Neural cell (in vitro differentiated cells): ENCODE results near the gene TSTD1. TPM values are rescaled to one million over a fixed set of nuclear protein-coding genes. Genes with fewer than 3 reads are reported as not detected.
"Not testable (repeated sequence)": the region's sequence is repeated elsewhere in the genome, so short reads cannot be mapped to it uniquely, and the experiment has no call there.

Experiments
- H2AFZ ChIP-seq: fragments of 200-600, 300-800 bp; sonication (generic), shearing (Covaris generic); 2 replicates; pipeline ENCODE4 v1.6.0; 2014; ENCODE audit warnings: low read depth, mild to moderate bottlenecking, antibody characterized with exemption, low read length, moderate library complexity
- H3F3A ChIP-seq: fragments of 200-600 bp; shearing (Covaris generic); 2 replicates; pipeline ENCODE4 v1.6.1; 2016; ENCODE audit warnings: mild to moderate bottlenecking, moderate library complexity, mixed read lengths, antibody characterized with exemption, low read length; ENCODE audit not compliant: insufficient read depth, poor library complexity, severe bottlenecking
- H3K27ac ChIP-seq: fragments of 200-600, 300-800 bp; sonication (generic), shearing (Covaris generic); 2 replicates; pipeline ENCODE4 v1.5.1; 2014; ENCODE audit warnings: mild to moderate bottlenecking, low read length, moderate library complexity
- H3K27me3 ChIP-seq: fragments of 300-800, 200-600 bp; sonication (generic), shearing (Covaris generic); 2 replicates; pipeline ENCODE4 v1.6.0; 2014; ENCODE audit warnings: mild to moderate bottlenecking, low read depth, low read length, moderate library complexity; ENCODE audit not compliant: insufficient read depth
- H3K36me3 ChIP-seq: fragments of 300-800, 200-600 bp; sonication (generic), shearing (Covaris generic); 2 replicates; pipeline ENCODE4 v1.5.1; 2014; ENCODE audit warnings: mild to moderate bottlenecking, antibody characterized with exemption, low read length, moderate library complexity; ENCODE audit not compliant: insufficient read depth
- H3K4me2 ChIP-seq: fragments of 300-800, 200-600 bp; sonication (generic), shearing (Covaris generic); 2 replicates; pipeline ENCODE4 v1.6.0; 2014; ENCODE audit warnings: mild to moderate bottlenecking, low read length
- H3K4me3 ChIP-seq: fragments of 300-800, 200-600 bp; sonication (generic), shearing (Covaris generic); 2 replicates; pipeline ENCODE4 v1.5.1; 2014; ENCODE audit warnings: mild to moderate bottlenecking, low read length, moderate library complexity
- H3K79me2 ChIP-seq: fragments of 200-600 bp; shearing (Covaris generic); replicated peaks from 2 replicates; pipeline ENCODE4 v1.6.0; 2014; ENCODE audit warnings: mild to moderate bottlenecking, low read length, moderate library complexity; ENCODE audit not compliant: insufficient read depth
- H3K9ac ChIP-seq: fragments of 300-800, 200-600 bp; sonication (generic), shearing (Covaris generic); 2 replicates; pipeline ENCODE4 v1.6.1; 2016; ENCODE audit warnings: mild to moderate bottlenecking, low read length, mixed read lengths
- H3K9me2 ChIP-seq: fragments of 200-600 bp; shearing (Covaris generic); 2 replicates; pipeline ENCODE4 v1.6.1; 2016; ENCODE audit warnings: mild to moderate bottlenecking, low read length, mixed read lengths; ENCODE audit not compliant: insufficient read depth
- H3K9me3 ChIP-seq: fragments of 200-600, 300-800 bp; sonication (generic), shearing (Covaris generic); 2 replicates; pipeline ENCODE4 v1.6.1; 2016; ENCODE audit warnings: mild to moderate bottlenecking, mixed run types, low read length, moderate library complexity, mixed read lengths
- H4K20me1 ChIP-seq: fragments of 200-600 bp; shearing (Covaris generic); 2 replicates; pipeline ENCODE4 v1.6.1; 2016; ENCODE audit warnings: mild to moderate bottlenecking, mixed run types; ENCODE audit not compliant: insufficient read depth
- CTCF ChIP-seq: fragments of 450-650 bp; IDR thresholded peaks from 2 replicates; pipeline ENCODE4 v1.5.1; 2014; ENCODE audit warnings: antibody characterized with exemption, mild to moderate bottlenecking, moderate library complexity; ENCODE audit not compliant: poor library complexity, severe bottlenecking
- EP300 ChIP-seq: fragments of 450-650 bp; conservative IDR thresholded peaks from 2 replicates; pipeline ENCODE4 v1.6.1; 2014; ENCODE audit warnings: antibody characterized with exemption, mild to moderate bottlenecking, moderate library complexity; ENCODE audit not compliant: poor library complexity, severe bottlenecking
- EZH2 ChIP-seq: fragments of 200-600, 300-800 bp; shearing (Covaris generic), sonication (generic); IDR thresholded peaks from 2 replicates; pipeline ENCODE4 v1.6.1; 2014; ENCODE audit warnings: antibody characterized with exemption, low read length, borderline replicate concordance, mild to moderate bottlenecking; ENCODE audit not compliant: insufficient read depth, poor library complexity, severe bottlenecking
- MXI1 ChIP-seq: fragments of 450-650 bp; conservative IDR thresholded peaks from 2 replicates; pipeline ENCODE4 v1.6.1; 2014; ENCODE audit warnings: antibody characterized with exemption, mild to moderate bottlenecking; ENCODE audit not compliant: poor library complexity, severe bottlenecking
- POLR2AphosphoS5 ChIP-seq: IDR thresholded peaks from 2 replicates; pipeline ENCODE4 v1.6.1; 2012
- RAD21 ChIP-seq: fragments of 450-650 bp; conservative IDR thresholded peaks from 2 replicates; pipeline ENCODE4 v1.6.1; 2014; ENCODE audit warnings: antibody characterized with exemption, mild to moderate bottlenecking, moderate library complexity
- REST ChIP-seq: IDR thresholded peaks from 2 replicates; pipeline ENCODE4 v1.6.1; 2012; ENCODE audit warnings: borderline replicate concordance
- SMC3 ChIP-seq: fragments of 450-650 bp; conservative IDR thresholded peaks from 2 replicates; pipeline ENCODE4 v1.6.1; 2014; ENCODE audit warnings: antibody characterized with exemption, mild to moderate bottlenecking, moderate library complexity; ENCODE audit not compliant: poor library complexity
- TAF1 ChIP-seq: IDR thresholded peaks from 2 replicates; pipeline ENCODE4 v1.6.1; 2012; ENCODE audit warnings: low read depth
- polyA plus RNA-seq: library from polyadenylated mRNA; depleted of rRNA; stranded (reverse); fragments of >200 nt; gene quantifications from 2 replicates; pipeline ENCODE4 v1.2.3, GENCODE V29; 2014

TSTD1 gene
- polyA plus RNA-seq, 1 donor from 2014 or later: 63.5 TPM

GRCh38 chr1:161017756-161018630, 20.8 kb downstream of the TSTD1 start:
- Histone ChIP-seq H3K79me2 (no peaks in the 10 kb centered on the region), H3K36me3 (no peaks in the 10 kb centered on the region), H3K9me2 (no peaks in the 10 kb centered on the region), H3K9ac (no peak overlapping the region), H3K4me3 (no peak overlapping the region), H3K9me3 (no peaks in the 10 kb centered on the region), H3K4me2 (no peak overlapping the region), H3K27ac (no peak overlapping the region), H2AFZ (no peak overlapping the region), H3F3A (no peaks in the 10 kb centered on the region), H4K20me1 (no peaks in the 10 kb centered on the region), H3K27me3 (peaks cover 28% of the 10 kb centered on the region)
- TF ChIP-seq EZH2: no peak
- TF ChIP-seq TAF1: no peak
- TF ChIP-seq CTCF: no peak

GRCh38 chr1:161017181-161017580, 21.6 kb downstream of the TSTD1 start:
- not testable (repeated sequence) for H3K4me3 ChIP-seq, H3K36me3 ChIP-seq, H3K9ac ChIP-seq, H3K9me3 ChIP-seq, H3K9me2 ChIP-seq, H3K27ac ChIP-seq, H2AFZ ChIP-seq, H4K20me1 ChIP-seq, H3F3A ChIP-seq, H3K79me2 ChIP-seq, H3K4me2 ChIP-seq
- H3K27me3 ChIP-seq: peaks cover 26% of the 10 kb centered on the region

GRCh38 chr1:161016683-161017082, 22.1 kb downstream of the TSTD1 start:
- H3K9me2 ChIP-seq, H3K4me2 ChIP-seq, H4K20me1 ChIP-seq, H2AFZ ChIP-seq, H3K27ac ChIP-seq, H3K9ac ChIP-seq, H3K4me3 ChIP-seq, H3K9me3 ChIP-seq, H3F3A ChIP-seq, H3K36me3 ChIP-seq, H3K79me2 ChIP-seq: not testable (repeated sequence)
- H3K27me3 ChIP-seq: peaks cover 21% of the 10 kb centered on the region

GRCh38 chr1:161013488-161014230, 25.1 kb downstream of the TSTD1 start:
- no peak overlapping the region for H3K4me2 ChIP-seq

More at GRCh38 chr1:161013488-161014230, 25.1 kb downstream of the TSTD1 start:
- H2AFZ ChIP-seq: no peak overlapping the region
- no peaks in the 10 kb centered on the region for H4K20me1 ChIP-seq
- no peaks in the 10 kb centered on the region for H3K36me3 ChIP-seq
- H3K27ac ChIP-seq: no peak overlapping the region
- H3K9ac ChIP-seq: no peak overlapping the region
- H3K9me3 ChIP-seq: no peaks in the 10 kb centered on the region
- no peaks in the 10 kb centered on the region for H3K9me2 ChIP-seq
- no peaks in the 10 kb centered on the region for H3F3A ChIP-seq
- no peak overlapping the region for H3K4me3 ChIP-seq
- H3K79me2 ChIP-seq: no peaks in the 10 kb centered on the region
- TF ChIP-seq TAF1: no peak
- TF ChIP-seq REST: no peak
- TF ChIP-seq POLR2AphosphoS5: no peak
- no peak for TF ChIP-seq RAD21
- no peak for TF ChIP-seq SMC3
- TF ChIP-seq EP300: no peak
- TF ChIP-seq MXI1: no peak
- TF ChIP-seq CTCF: no peak
- no peak for TF ChIP-seq EZH2
- H3K27me3 ChIP-seq: no peaks in the 10 kb centered on the region
